Naive B cell (primary cell): Measurements from ENCODE around the gene CSAD. TPM values are rescaled to one million over a fixed set of nuclear protein-coding genes. Genes with fewer than 3 reads are reported as not detected.

Experiments used
- ATAC-seq, 2 donors: fragments of 150-1000 bp; cut with Tn5 transposase; 2 replicates each; pipeline ENCODE4 v1.10.0; 2021; ENCODE audit warnings: low read depth in 2 of 2, mild to moderate bottlenecking in 2 of 2, moderate library complexity in 2 of 2
- DNase-seq: peaks from one replicate; pipeline ENCODE4 v3.0.0; 2022
- H3K27ac Mint-ChIP-seq, 6 donors: one replicate each; pipeline ENCODE4 v1.8.0; 2020 to 2022; ENCODE audit warnings: mild to moderate bottlenecking in 6 of 6, mixed read lengths in 6 of 6, moderate library complexity in 5 of 6, inconsistent platforms in 2 of 6
- H3K27me3 Mint-ChIP-seq, 3 donors: one replicate each; pipeline ENCODE4 v1.8.0; 2021 to 2022; ENCODE audit warnings: mixed read lengths in 3 of 3, mild to moderate bottlenecking in 1 of 3
- H3K36me3 Mint-ChIP-seq, 2 donors: one replicate each; pipeline ENCODE4 v1.8.0; 2020 to 2022; ENCODE audit warnings: mixed read lengths in 2 of 2, inconsistent platforms in 1 of 2, mild to moderate bottlenecking in 1 of 2
- H3K4me1 Mint-ChIP-seq, 3 donors: one replicate each; pipeline ENCODE4 v1.8.0; 2020 to 2022; ENCODE audit warnings: mixed read lengths in 3 of 3, inconsistent platforms in 1 of 3, mild to moderate bottlenecking in 1 of 3, moderate library complexity in 1 of 3
- H3K4me3 Mint-ChIP-seq, 8 donors: one replicate each; pipeline ENCODE4 v1.8.0; 2020 to 2022; ENCODE audit warnings: mild to moderate bottlenecking in 8 of 8, mixed read lengths in 8 of 8, moderate library complexity in 8 of 8, inconsistent platforms in 2 of 8
- H3K9me3 Mint-ChIP-seq, 7 donors: one replicate each; pipeline ENCODE4 v1.8.0; 2020 to 2022; ENCODE audit warnings: mixed read lengths in 7 of 7, mild to moderate bottlenecking in 5 of 7, inconsistent platforms in 2 of 7, moderate library complexity in 1 of 7
- polyA plus RNA-seq, 6 donors: library from polyadenylated mRNA; unstranded; fragments of 300-500 nt; fragmentation: Illumina TruSeq; gene quantifications; one replicate each; pipeline ENCODE4 v1.2.3, GENCODE V29; 2021; ENCODE audit warnings: low read depth in 6 of 6

Gene CSAD
- polyA plus RNA-seq, result 1 to 10 TPM in 4 of 6 donors, under 1 TPM in 2; 0.19 to 1.8 (median 1.1) TPM

GRCh38 chr12:53180220-53180930, at the start of gene CSAD, which contains the start of gene ZNF740:
TSS of gene CSAD (minus strand) at chr12:53180925. CDS start at chr12:53173470, 7,455 bp downstream.
TSS of gene ZNF740 (plus strand) at chr12:53180722. CDS start at chr12:53181984, 1,262 bp downstream.
- H3K27me3 Mint-ChIP-seq, result no peaks in the 10 kb centered on the region
- peaks cover 0 to 8% of the 10 kb centered on the region in 2 donors for H3K36me3 Mint-ChIP-seq
- no peaks in the 10 kb centered on the region for H3K9me3 Mint-ChIP-seq
- ATAC-seq (peak; percentile 95), DNase-seq (peak; percentile 97)
- peak within 1 kb of the TSS; percentile 92 to 98 (median 96) for H3K27ac Mint-ChIP-seq
- H3K4me1 Mint-ChIP-seq, result peaks cover 45 to 52% (median 45%) of the 10 kb centered on the region in 3 donors
- H3K4me3 Mint-ChIP-seq, result peak within 1 kb of the TSS; percentile 91 to 97 (median 96)

GRCh38 chr12:53230108-53230845, 49.6 kb upstream of the CSAD start:
- Mint-ChIP-seq H3K4me3 (peak overlapping the region in 7 of 8 donors; percentile 33 to 86 (median 50)), H3K27ac (peak overlapping the region in 2 of 6 donors; percentile 62 to 88), H3K4me1 (peaks cover 22 to 26% (median 22%) of the 10 kb centered on the region in 3 donors), H3K9me3 (no peaks in the 10 kb centered on the region), H3K36me3 (no peaks in the 10 kb centered on the region), H3K27me3 (peaks cover 0 to 20% (median 18%) of the 10 kb centered on the region in 3 donors)
- no peak for ATAC-seq
- DNase-seq, result no peak

GRCh38 chr12:53229454-53229853, 48.7 kb upstream of the CSAD start:
- no peaks in the 10 kb centered on the region for H3K36me3 Mint-ChIP-seq
- DNase-seq, result no peak
- H3K4me3 Mint-ChIP-seq, result peak overlapping the region in 3 of 8 donors; percentile 30 to 33 (median 31)
- H3K4me1 Mint-ChIP-seq, result peaks cover 20 to 27% (median 26%) of the 10 kb centered on the region in 3 donors
- no peak for ATAC-seq
- peaks cover 0 to 24% (median 20%) of the 10 kb centered on the region in 3 donors for H3K27me3 Mint-ChIP-seq
- no peaks in the 10 kb centered on the region for H3K9me3 Mint-ChIP-seq
- peak overlapping the region in 2 of 6 donors; percentile 27 to 60 for H3K27ac Mint-ChIP-seq

GRCh38 chr12:53227836-53228235, 47.1 kb upstream of the CSAD start:
- no peaks in the 10 kb centered on the region for H3K9me3 Mint-ChIP-seq
- H3K27ac Mint-ChIP-seq, result peak overlapping the region in 1 of 6 donors; percentile 12
- H3K36me3 Mint-ChIP-seq, result no peaks in the 10 kb centered on the region
- peaks cover 0 to 12% (median 5%) of the 10 kb centered on the region in 3 donors for H3K27me3 Mint-ChIP-seq
- H3K4me1 Mint-ChIP-seq, result peaks cover 16 to 28% (median 24%) of the 10 kb centered on the region in 3 donors
- ATAC-seq (no peak), DNase-seq (no peak)
- H3K4me3 Mint-ChIP-seq, result no peak overlapping the region

GRCh38 chr12:53227341-53227740, 46.6 kb upstream of the CSAD start:
- H3K9me3 Mint-ChIP-seq, result no peaks in the 10 kb centered on the region
- no peak for DNase-seq
- peaks cover 11 to 28% (median 24%) of the 10 kb centered on the region in 3 donors for H3K4me1 Mint-ChIP-seq
- H3K4me3 Mint-ChIP-seq, result peak overlapping the region in 1 of 8 donors; percentile 73
- peaks cover 0 to 8% (median under 1%) of the 10 kb centered on the region in 3 donors for H3K27me3 Mint-ChIP-seq
- ATAC-seq, result no peak
- H3K27ac Mint-ChIP-seq, result no peak overlapping the region
- no peaks in the 10 kb centered on the region for H3K36me3 Mint-ChIP-seq

GRCh38 chr12:53226815-53227214, 46.1 kb upstream of the CSAD start:
- DNase-seq (no peak), ATAC-seq (no peak)
- peak overlapping the region in 2 of 6 donors; percentile 76 to 86 for H3K27ac Mint-ChIP-seq
- H3K4me1 Mint-ChIP-seq, result peaks cover 15 to 32% (median 28%) of the 10 kb centered on the region in 3 donors
- H3K36me3 Mint-ChIP-seq, result no peaks in the 10 kb centered on the region
- no peaks in the 10 kb centered on the region for H3K9me3 Mint-ChIP-seq
- peak overlapping the region in 1 of 8 donors; percentile 73 for H3K4me3 Mint-ChIP-seq
- peaks cover 0 to 8% (median 0%) of the 10 kb centered on the region in 3 donors for H3K27me3 Mint-ChIP-seq

GRCh38 chr12:53225635-53226424, 45.1 kb upstream of the CSAD start:
- H3K36me3 Mint-ChIP-seq, result no peaks in the 10 kb centered on the region
- ATAC-seq (no peak), DNase-seq (no peak)
- H3K27ac Mint-ChIP-seq, result no peak overlapping the region
- peak overlapping the region in 2 of 8 donors; percentile 67 to 71 for H3K4me3 Mint-ChIP-seq
- peaks cover 0 to 8% (median 0%) of the 10 kb centered on the region in 3 donors for H3K27me3 Mint-ChIP-seq
- H3K9me3 Mint-ChIP-seq, result no peaks in the 10 kb centered on the region
- peaks cover 22 to 30% (median 29%) of the 10 kb centered on the region in 3 donors for H3K4me1 Mint-ChIP-seq

- H3K4me3 Mint-ChIP-seq, result peak overlapping the region in 2 of 8 donors; percentile 67 to 71
- DNase-seq (no peak), ATAC-seq (no peak)
- peak overlapping the region in 1 of 6 donors; percentile 66 for H3K27ac Mint-ChIP-seq
- H3K36me3 Mint-ChIP-seq, result no peaks in the 10 kb centered on the region
- no peaks in the 10 kb centered on the region for H3K9me3 Mint-ChIP-seq
- H3K27me3 Mint-ChIP-seq, result peaks cover 0 to 8% (median 0%) of the 10 kb centered on the region in 3 donors
- peaks cover 24 to 33% (median 28%) of the 10 kb centered on the region in 3 donors for H3K4me1 Mint-ChIP-seq
Observed at GRCh38 chr12:53224897-53225634, 44.3 kb upstream of the CSAD start.

GRCh38 chr12:53224061-53224896, 43.6 kb upstream of the CSAD start:
- Mint-ChIP-seq H3K27ac (peak overlapping the region in 2 of 6 donors; percentile 17 to 66), H3K36me3 (no peaks in the 10 kb centered on the region), H3K9me3 (no peaks in the 10 kb centered on the region), H3K4me1 (peaks cover 26 to 35% (median 27%) of the 10 kb centered on the region in 3 donors), H3K4me3 (peak overlapping the region in 4 of 8 donors; percentile 35 to 67 (median 48)), H3K27me3 (peaks cover 0 to 8% (median 0%) of the 10 kb centered on the region in 3 donors)
- ATAC-seq (no peak), DNase-seq (no peak)

- Mint-ChIP-seq H3K36me3 (no peaks in the 10 kb centered on the region), H3K4me1 (peaks cover 31 to 40% (median 32%) of the 10 kb centered on the region in 3 donors), H3K4me3 (peak overlapping the region in 5 of 8 donors; percentile 35 to 94 (median 57)), H3K27me3 (peaks cover 0 to 8% (median 0%) of the 10 kb centered on the region in 3 donors), H3K9me3 (no peaks in the 10 kb centered on the region), H3K27ac (peak overlapping the region in 1 of 6 donors; percentile 17)
- no peak for ATAC-seq
- no peak for DNase-seq
Observed at GRCh38 chr12:53223389-53224060, 42.8 kb upstream of the CSAD start.

- peak overlapping the region in 1 of 6 donors; percentile 92 for H3K27ac Mint-ChIP-seq
- peaks cover 0 to 8% (median 0%) of the 10 kb centered on the region in 3 donors for H3K27me3 Mint-ChIP-seq
- no peaks in the 10 kb centered on the region for H3K9me3 Mint-ChIP-seq
- no peak for ATAC-seq
- peak overlapping the region in 7 of 8 donors; percentile 54 to 94 (median 82) for H3K4me3 Mint-ChIP-seq
- no peak for DNase-seq
- no peaks in the 10 kb centered on the region for H3K36me3 Mint-ChIP-seq
- peaks cover 38 to 47% (median 38%) of the 10 kb centered on the region in 3 donors for H3K4me1 Mint-ChIP-seq
Observed at GRCh38 chr12:53222806-53223261, 42.1 kb upstream of the CSAD start.
